HG03342 (cell line): ENCODE results near the gene FOXI3.
"Not testable (repeated sequence)": the region's sequence is repeated elsewhere in the genome, so short reads cannot be mapped to it uniquely, and the experiment has no call there.

Experiments used
- ATAC-seq: cut with Tn5 transposase; IDR thresholded peaks from one replicate; pipeline ENCODE4 v1.9.1; 2021; ENCODE audit warnings: mild to moderate bottlenecking, moderate library complexity; ENCODE audit not compliant: unreplicated experiment

Gene FOXI3

GRCh38 chr2:88442473-88442872, 10.0 kb downstream of the FOXI3 start:
- no peak for ATAC-seq

DNA sequence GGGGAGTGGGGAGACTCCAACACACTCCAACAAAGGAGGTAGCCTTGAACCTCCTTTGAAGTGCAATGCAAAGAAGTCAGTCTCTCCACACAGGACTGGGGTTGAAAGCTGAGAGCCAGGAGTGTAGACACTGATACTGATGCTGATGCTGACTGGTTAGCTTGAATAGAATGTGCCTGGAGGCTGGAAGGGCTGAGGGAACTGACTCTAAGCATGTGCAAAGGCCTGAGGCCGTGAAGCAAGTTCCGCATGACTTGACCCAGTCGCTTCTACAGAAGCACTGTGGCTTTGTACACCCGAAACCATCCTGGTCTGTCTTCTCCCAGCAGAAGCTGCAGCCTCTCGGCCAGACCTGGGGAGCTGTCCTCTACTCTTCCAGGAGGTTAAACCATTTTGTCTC, 10.4 kb downstream of the FOXI3 start:
- no peak for ATAC-seq

DNA sequence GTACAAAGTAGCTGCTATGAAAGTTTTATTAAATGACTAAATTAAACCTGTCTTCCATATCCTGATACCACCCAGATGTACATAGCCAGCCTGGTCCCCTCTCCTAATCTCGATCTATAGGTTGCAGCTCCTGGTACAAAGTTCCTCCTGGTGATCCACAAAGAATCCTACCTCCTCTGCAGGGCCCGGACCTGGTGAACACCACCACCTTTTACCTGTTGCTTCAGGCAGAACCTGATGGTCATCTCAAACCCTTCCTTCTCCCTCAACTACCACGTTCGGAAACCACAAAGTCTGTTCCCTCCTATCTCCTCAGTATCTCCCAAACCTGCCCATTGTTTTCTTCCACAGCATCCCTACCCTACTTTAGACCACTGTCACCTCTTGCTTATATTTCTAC, 15.5 kb downstream of the FOXI3 start:
- ATAC-seq = no peak

DNA sequence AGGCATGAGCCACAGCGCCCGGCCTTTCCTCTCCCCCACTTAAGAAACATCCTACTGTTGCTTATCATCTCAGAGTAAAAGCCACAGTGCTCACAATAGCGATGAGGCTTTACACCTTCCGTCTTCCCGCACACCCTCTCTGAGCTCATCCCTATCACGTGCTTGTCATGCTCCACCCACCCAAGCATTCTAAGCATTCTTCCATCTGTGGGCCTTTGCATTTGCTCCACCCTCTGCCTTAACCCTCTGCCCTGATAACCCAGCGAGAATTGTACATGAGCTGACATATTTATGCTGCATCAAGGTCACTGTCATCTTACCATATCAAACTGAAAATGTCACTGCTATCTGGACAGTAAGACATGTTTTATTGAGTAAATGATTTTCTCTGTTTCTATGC, 22.6 kb downstream of the FOXI3 start:
- no peak for ATAC-seq

- no peak for ATAC-seq
Observed at GRCh38 chr2:88423733-88424132, 28.8 kb downstream of the FOXI3 start.

DNA sequence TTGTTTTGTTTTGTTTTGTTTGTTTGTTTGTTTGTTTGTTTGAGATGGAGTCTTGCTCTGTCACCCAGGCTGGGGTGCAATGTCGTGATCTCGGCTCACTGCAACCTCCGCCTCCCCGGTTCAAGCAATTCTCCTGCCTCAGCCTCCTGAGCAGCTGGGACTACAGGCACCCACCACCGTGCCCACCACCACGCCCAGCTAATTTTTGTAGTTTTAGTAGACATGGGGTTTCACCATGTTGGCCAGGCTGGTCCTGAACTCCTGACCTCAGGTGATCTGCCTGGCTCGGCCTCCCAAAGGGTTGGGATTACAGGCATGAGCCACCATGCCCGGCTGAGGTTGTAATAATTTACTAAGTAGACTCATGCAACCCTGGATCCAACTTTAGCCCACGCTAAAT, 33.4 kb downstream of the FOXI3 start:
- not testable (repeated sequence) for ATAC-seq

DNA sequence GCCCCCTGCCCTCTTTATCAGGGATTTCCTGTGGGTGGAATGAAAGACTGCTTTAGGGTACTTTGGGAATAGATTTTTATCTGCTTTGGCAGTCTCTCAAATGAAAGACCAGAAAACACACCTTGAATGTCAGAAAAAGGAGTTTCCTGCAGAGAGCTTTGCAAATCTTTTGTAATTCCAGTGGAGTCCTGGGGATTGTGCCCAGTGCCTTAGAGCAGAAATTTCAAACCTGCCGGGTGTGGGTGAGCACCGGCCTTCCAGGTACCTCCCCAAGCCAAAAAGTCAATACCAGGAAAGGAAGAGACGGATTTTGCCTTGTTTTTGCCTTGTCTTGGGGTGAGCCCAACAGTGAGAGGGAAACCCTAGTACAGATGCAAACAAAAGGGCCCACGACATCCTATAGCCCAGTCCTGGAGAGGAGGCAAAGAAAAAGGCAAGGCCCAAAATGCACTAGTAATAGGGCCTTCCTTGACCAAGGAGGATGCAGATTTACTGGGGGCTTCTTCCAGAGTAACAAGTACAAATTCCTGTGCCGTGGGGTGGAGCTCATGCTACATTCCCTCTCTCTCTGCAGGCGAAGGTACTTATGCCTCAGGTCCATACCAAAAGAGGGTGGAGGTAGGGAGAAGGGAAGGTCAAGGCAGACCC, 36.4 kb downstream of the FOXI3 start:
- no peak for ATAC-seq

DNA sequence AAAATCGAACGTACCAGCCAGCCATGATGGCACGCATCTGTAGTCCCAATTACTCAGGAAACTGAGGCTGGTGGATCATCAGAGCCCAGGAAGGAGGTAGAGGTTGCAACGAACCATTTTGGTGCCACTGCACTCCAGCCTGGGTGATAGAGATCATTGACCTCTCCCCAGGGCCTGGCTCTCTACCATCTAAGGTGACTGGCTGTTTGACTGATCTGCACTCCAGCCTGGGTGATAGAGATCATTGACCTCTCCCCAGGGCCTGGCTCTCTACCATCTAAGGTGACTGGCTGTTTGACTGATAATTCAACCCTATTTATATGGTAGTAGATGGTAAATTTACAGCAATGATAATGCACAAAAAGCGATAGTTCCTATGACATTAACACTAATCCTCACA, 43.6 kb downstream of the FOXI3 start:
- ATAC-seq = not testable (repeated sequence)

GRCh38 chr2:88400037-88400767, 52.3 kb downstream of the FOXI3 start:
- no peak for ATAC-seq

DNA sequence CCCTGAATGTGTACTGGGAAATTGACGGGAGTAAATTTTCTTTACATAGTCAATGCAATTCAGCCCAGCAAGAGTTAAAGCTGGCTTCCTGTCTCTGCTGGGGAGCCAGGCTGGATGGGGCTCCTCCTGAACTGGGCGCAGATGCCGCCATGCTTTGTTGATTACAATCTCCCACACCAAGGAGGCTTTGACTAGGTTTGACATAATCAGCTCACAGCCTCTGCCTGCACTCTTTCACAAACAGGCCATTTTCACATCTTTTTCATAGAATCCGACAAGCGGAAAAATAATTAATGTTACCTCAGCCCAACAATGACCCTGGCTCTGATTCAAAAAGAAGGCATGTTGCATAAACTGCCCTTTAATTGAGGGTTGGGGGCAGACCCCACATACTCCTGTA, 54.3 kb downstream of the FOXI3 start:
- ATAC-seq = no peak
